ENCODE data around the gene PTGES3L.

PTGES3L gene

GRCh38 chr17:42991471-42991870 lies 11.6 kb upstream of the PTGES3L start:
- DNase-seq (ENCODE audit: low spot score) = no peak
- in situ Hi-C loops (cut with MboI; ENCODE audit: low sequenced_read_pairs, unreplicated experiment) = no loop called here
- TF ChIP-seq CTCF (IDR thresholded peaks at IDR 0.05; ENCODE audit: borderline replicate concordance, control extremely low read depth, extremely low read depth, insufficient read depth, missing control alignments) = no peak

- no peak for TF ChIP-seq CTCF (IDR thresholded peaks at IDR 0.05; ENCODE audit: borderline replicate concordance, control extremely low read depth, extremely low read depth, insufficient read depth, missing control alignments)
- in situ Hi-C loops (cut with MboI; ENCODE audit: low sequenced_read_pairs, unreplicated experiment) = no loop called here
- DNase-seq (ENCODE audit: low spot score) = no peak
Observed at GRCh38 chr17:42989726-42990652, 10.1 kb upstream of the PTGES3L start.

DNA sequence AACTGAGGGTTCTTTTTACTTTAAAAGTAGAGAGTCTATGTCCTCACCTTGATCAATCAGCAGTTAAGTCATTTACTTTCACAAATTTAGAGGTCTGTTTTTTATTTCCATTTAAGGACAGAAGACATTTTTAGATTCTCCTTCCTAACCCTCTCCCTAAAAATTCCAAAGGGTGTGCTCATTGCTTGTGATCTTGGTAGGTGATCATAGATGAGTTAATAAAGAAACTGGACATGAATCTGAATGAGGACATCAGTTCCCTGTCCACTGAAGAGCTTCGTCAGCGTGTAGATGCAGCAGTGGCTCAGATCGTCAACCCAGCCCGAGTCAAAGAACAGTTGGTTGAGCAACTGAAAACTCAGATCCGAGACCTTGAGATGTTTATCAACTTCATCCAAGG lies 9.3 kb upstream of the PTGES3L start:
- in situ Hi-C loops (cut with MboI; ENCODE audit: low sequenced_read_pairs, unreplicated experiment) = no loop called here
- no peak for TF ChIP-seq CTCF (IDR thresholded peaks at IDR 0.05; ENCODE audit: borderline replicate concordance, control extremely low read depth, extremely low read depth, insufficient read depth, missing control alignments)
- no peak for DNase-seq (ENCODE audit: low spot score)

GRCh38 chr17:42985225-42985624 lies 5.3 kb upstream of the PTGES3L start:
- TF ChIP-seq CTCF (IDR thresholded peaks at IDR 0.05; ENCODE audit: borderline replicate concordance, control extremely low read depth, extremely low read depth, insufficient read depth, missing control alignments) = no peak
- peak; percentile 74 for DNase-seq (ENCODE audit: low spot score)
- in situ Hi-C loops (cut with MboI; ENCODE audit: low sequenced_read_pairs, unreplicated experiment) = no loop called here

- in situ Hi-C loops (cut with MboI; ENCODE audit: low sequenced_read_pairs, unreplicated experiment) = no loop called here
- no peak for TF ChIP-seq CTCF (IDR thresholded peaks at IDR 0.05; ENCODE audit: borderline replicate concordance, control extremely low read depth, extremely low read depth, insufficient read depth, missing control alignments)
- DNase-seq (ENCODE audit: low spot score) = no peak
Observed at GRCh38 chr17:42982266-42982665, 2.4 kb upstream of the PTGES3L start.

DNA sequence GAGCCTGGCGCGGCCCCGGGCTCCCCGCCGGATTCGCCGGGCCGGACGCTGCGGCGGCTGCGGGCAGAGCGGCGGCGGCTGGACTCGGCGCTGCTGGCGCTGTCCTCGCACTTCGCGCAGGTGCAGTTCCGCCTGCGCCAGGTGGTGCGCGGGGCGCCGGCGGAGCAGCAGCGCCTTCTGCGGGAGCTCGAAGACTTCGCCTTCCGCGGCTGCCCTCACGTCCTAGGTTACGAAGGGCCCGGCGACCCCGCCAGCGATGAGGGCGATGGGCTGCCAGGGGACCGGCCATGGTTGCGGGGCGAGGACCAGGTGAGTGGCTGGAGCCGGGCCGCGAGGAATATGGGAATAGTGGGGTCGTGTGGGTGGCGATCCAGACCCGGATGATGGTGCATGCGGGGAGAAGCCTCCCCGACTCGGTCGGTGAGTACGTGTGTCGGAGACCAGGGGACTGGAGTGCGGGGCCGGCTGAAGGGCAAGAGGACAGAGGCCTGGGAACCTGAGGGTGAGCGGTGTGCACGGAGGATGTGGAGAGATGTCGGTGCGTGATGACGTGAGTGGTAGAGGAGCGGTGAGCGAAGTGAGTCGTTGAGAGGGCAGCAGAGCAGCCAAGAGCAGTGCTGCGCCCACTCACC lies 1.0 kb upstream of the PTGES3L start:
- peak; percentile 38 for TF ChIP-seq CTCF (IDR thresholded peaks at IDR 0.05; ENCODE audit: borderline replicate concordance, control extremely low read depth, extremely low read depth, insufficient read depth, missing control alignments)
- peak; percentile 85 for DNase-seq (ENCODE audit: low spot score)
- in situ Hi-C loops (cut with MboI; ENCODE audit: low sequenced_read_pairs, unreplicated experiment) = no loop called here
